GM21360 (cell line): ENCODE results near the gene USP8.
A peak's percentile ranks its signal among the peaks of the same experiment; 100 is the strongest.
"Not testable (repeated sequence)": the region's sequence is repeated elsewhere in the genome, so short reads cannot be mapped to it uniquely, and the experiment has no call there.

Experiments
- ATAC-seq: cut with Tn5 transposase; IDR thresholded peaks from one replicate; pipeline ENCODE4 v1.9.1; 2021; ENCODE audit warnings: mild to moderate bottlenecking, moderate library complexity; ENCODE audit not compliant: unreplicated experiment

USP8 gene

DNA sequence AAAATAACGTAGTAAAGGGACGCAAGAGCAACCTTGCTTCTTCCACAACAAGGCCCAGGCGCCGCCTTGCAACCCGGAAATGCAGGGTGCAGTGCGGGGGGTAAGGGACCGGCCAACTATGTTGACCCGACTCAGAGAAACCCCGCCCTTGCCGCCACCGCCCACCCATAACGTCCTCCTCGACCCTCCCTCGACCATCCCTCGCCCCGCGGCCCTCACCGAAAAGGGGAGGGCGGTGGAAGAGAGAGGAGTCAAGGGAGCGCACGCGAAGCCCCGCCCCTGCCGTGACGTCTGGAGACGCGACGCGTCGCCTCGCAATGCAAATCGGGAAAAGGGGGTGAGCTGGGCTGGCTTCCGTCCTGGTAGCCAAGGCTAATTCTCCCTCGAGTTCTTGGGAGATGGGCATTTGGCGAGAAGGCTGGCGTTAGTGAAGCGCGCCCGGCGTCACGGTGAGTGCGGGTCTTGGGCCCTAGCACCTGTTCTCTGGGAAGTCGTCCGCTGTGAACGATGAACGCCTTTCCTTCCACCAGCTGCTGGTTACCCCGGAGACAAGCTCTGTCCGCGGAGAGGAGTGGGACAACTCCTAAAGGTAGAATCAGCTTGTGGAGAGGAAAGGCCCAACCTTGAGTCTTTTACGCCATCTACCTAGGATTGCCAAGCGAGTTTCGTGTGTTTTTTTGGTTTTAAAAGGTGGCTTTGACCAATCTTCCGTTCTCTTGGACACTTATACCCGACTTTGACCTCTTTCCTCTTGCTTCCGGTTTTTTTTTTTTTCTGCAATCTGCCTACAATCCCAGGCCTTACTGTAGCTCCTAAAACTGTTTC lies at the start of gene USP8:
Gene USP8, plus strand, starts transcription at position 340 of the 825 bp plus-strand sequence. CDS start 14,669 bp downstream, outside the sequence.
- peak; percentile 91 for ATAC-seq

- ATAC-seq, result peak; percentile 98
Observed at GRCh38 chr15:50377867-50378751, 46.1 kb upstream of the USP8 start.

GRCh38 chr15:50378776-50379175 lies 45.4 kb upstream of the USP8 start:
- ATAC-seq, result no peak

DNA sequence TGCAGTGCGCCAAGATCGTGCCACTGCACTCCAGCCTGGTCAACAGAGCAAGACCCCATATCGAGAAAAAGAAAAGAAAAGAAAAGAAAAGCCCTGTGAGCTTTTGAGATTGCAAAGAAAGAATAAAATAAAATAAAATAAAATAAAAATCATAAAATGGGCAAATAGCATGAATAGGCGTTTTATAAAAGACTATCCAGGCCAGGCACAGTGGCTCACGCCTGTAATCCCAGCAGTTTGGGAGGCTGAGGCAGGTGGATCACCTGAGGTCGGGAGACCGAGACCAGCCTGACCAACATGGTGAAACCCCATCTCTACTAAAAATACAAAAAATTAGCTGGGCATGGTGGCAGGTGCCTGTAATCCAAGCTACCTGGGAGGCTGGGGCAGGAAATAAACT lies 44.8 kb upstream of the USP8 start:
- ATAC-seq, result not testable (repeated sequence)

- no peak for ATAC-seq
Observed at GRCh38 chr15:50380089-50380488, 44.1 kb upstream of the USP8 start.

- no peak for ATAC-seq
Observed at GRCh38 chr15:50381438-50381837, 42.8 kb upstream of the USP8 start.

GRCh38 chr15:50382408-50382807 lies 41.8 kb upstream of the USP8 start:
- not testable (repeated sequence) for ATAC-seq

- peak; percentile 81 for ATAC-seq
Observed at GRCh38 chr15:50390554-50391264, 33.5 kb upstream of the USP8 start.

GRCh38 chr15:50391561-50391960 lies 32.6 kb upstream of the USP8 start:
- ATAC-seq, result not testable (repeated sequence)

- ATAC-seq, result no peak
Observed at GRCh38 chr15:50411870-50412269, 12.3 kb upstream of the USP8 start.

- no peak for ATAC-seq
Observed at GRCh38 chr15:50414624-50415023, 9.6 kb upstream of the USP8 start.

DNA sequence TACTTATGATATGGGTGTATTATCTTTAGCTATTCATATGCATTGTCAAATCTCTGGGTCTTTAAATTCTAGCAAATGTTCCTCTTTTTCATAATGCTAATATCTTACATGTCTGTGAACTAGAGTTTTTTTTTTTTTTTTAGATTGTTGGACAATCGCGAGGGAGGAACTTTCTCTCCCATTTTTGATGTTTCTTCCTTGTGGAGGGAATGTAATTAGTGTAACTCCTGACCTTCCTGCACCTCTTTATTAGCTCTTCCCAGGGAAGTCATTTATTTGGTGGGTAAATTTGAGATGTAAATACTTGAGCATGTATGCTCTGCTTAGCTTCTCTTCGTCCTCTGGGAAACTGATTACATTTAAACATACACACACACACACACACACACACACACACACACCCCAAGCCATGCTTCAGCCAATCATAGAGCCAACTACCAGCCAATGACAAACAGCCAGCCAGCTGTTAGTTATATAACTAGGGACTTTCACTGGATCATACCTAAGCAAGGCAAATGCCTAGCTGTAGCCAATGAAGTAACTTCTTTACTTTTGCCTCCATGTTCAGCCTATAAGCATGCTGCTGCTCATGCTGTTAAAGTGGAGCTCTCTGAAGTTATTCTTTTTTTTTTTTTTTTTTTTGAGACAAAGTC lies 8.3 kb upstream of the USP8 start:
- ATAC-seq, result no peak

DNA sequence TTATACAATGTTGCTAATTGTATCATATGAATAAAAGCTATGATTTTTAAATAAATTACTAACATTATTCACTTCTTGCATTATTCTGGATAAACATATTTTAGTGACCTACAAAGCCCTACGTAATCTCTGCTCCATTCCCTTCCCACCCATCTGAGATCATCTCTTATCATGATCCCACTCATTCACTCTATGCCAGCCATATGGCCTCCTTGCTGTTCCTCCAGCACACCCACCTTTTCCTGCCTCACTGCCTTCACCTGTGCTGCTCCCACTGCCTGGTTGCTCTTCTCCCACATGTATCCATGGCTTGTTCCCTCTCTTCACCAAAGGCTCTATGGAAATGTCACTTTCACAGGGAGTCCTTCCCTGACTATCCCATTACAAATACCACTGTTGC lies 7.3 kb upstream of the USP8 start:
- ATAC-seq, result no peak

- ATAC-seq, result no peak
Observed at GRCh38 chr15:50418041-50418583, 6.1 kb upstream of the USP8 start.

DNA sequence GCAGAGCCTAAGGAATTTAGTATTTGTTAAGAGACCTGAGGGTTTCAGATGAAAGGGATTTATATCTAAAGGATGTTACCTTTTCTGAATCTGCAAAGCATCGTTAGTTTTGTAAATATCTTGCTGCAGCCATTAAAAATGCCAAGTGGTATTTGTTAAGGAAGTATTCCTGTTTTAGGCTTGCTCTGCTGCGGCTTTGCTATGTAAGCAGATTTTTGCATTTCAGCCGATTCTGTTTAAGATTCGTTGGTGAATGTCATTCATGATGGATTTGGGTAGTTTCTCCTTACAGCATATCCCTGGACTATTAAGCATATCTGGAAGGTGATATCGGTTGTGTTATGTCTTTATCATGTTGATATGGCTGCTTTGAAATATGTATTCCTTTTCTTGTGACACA lies 1.0 kb downstream of the USP8 start:
- ATAC-seq, result no peak

- not testable (repeated sequence) for ATAC-seq
Observed at GRCh38 chr15:50425678-50426246, 1.6 kb downstream of the USP8 start.

GRCh38 chr15:50426428-50426827 lies 2.2 kb downstream of the USP8 start:
- ATAC-seq, result no peak

DNA sequence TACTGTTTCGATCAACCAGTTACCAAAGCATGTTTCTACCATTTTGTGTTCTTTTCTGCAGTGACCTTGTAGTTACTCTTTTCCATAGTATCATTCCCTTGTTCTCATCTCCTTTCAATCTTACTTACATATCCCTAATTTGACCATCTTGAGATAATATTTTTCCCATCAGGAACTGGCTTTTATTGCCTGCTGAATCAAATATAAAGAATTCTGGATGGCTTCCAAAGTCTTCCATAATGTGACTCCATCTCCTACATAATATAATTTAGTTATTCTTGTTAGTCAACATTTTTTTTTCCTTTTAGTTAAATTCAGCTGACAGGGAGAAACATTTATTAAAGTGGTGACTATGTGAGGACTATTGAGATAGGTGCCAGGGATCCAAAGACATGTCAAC lies 7.0 kb downstream of the USP8 start:
- no peak for ATAC-seq

GRCh38 chr15:50432230-50432629 lies 8.0 kb downstream of the USP8 start:
- no peak for ATAC-seq

GRCh38 chr15:50435772-50436171 lies 11.6 kb downstream of the USP8 start:
- ATAC-seq, result no peak
